AG04450 (cell line): ENCODE measurements around the gene MAN2B1. TPM values are rescaled to one million over a fixed set of nuclear protein-coding genes. Genes with fewer than 3 reads are reported as not detected.
A peak's percentile ranks its signal among the peaks of the same experiment; 100 is the strongest.

Experiments used
- CTCF ChIA-PET: fragments of 300-600, 350-600 bp; formaldehyde crosslinking; extraction: SDS; loops from one replicate; lab custom pipeline; 2022; ENCODE audit warnings: antibody characterized with exemption, inconsistent platforms; lab: Charles Lee
- POLR2A ChIA-PET: fragments of 350-600 bp; formaldehyde crosslinking; extraction: SDS; loops from one replicate; lab custom pipeline; 2021; ENCODE audit warnings: antibody characterized with exemption, inconsistent platforms; lab: Yijun Ruan, JAX
- DNase-seq: peaks from one replicate; pipeline ENCODE4 v3.0.0-alpha.2; 2011; ENCODE audit warnings: low read depth, low spot score
- H3K27ac ChIP-seq: one replicate; pipeline ENCODE4 v1.5.1; 2012; ENCODE audit warnings: low read depth, low read length, control low read depth
- H3K27me3 ChIP-seq: one replicate; pipeline ENCODE4 v1.6.0; 2012; ENCODE audit warnings: low read length; ENCODE audit not compliant: control insufficient read depth, insufficient read depth
- H3K4me3 ChIP-seq: 2 replicates; pipeline ENCODE4 v1.5.1; 2011; ENCODE audit warnings: mild to moderate bottlenecking, low read depth, low read length, control low read depth
- H3K9me3 ChIP-seq: 2 replicates; pipeline ENCODE4 v1.5.1; 2012; ENCODE audit warnings: low read length; ENCODE audit not compliant: control insufficient read depth, insufficient read depth
- polyA plus RNA-seq: library from polyadenylated mRNA; depleted of rRNA; stranded (reverse); fragments of >200 nt; gene quantifications from 2 replicates; pipeline ENCODE4 v1.2.3, GENCODE V29; 2011
- TF ChIP-seq, protein P1 (sequence below): IDR thresholded peaks from 2 replicates; pipeline ENCODE4 v1.5.1; 2011; ENCODE audit warnings: low read depth, low read length, control low read depth, inconsistent platforms

The MAN2B1 gene
- polyA plus RNA-seq, 1 experiment: 30.9 TPM

DNA sequence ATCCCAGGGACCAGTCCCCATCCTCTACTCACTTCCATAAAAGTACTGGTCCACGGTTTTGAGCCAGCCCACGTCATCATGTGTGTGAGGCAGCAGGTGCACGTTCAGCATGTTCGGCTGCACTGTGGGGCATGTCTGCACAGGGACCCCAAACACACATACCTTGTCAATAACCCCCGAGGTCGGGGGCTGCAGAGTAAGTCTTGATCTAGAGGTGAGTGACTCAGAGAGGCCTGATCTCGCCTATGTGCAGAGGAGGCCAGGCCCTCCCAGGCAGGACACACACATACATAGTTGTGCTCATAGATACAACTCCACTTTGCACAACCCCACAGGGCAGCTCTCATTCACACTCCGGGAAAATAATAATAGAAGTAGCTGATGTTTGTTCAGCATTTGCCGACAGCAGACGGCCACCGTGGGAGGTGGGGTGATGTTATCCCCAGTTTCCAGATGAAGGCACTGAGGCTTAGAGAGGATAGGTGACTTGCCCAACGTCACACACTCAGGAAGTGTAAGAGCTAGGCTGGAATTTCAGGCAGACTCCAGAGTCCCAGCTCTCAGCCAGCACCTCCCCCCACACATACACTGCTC is 774 bp downstream of the MAN2B1 start:
- CTCF ChIA-PET: interaction anchor here (1.1 to 1.6 kb wide), 3 partner anchors 26 to 102 kb away, joined by 3 to 5 read pairs (median 4); no protein-coding TSS in a partner anchor
- H3K9me3 ChIP-seq: no peaks in the 10 kb centered on the region; the same call in 1 of the 2 replicates

GRCh38 chr19:12665281-12665573 is 1.3 kb downstream of the MAN2B1 start:
- no peak overlapping the region for H3K27ac ChIP-seq
- H3K27me3 ChIP-seq: no peaks in the 10 kb centered on the region
- CTCF ChIA-PET: interaction anchor here (1.6 kb wide), 1 partner anchor 102 kb away, joined by 4 read pairs; no protein-coding TSS in a partner anchor
- POLR2A ChIA-PET: no interaction called here
- H3K9me3 ChIP-seq: no peaks in the 10 kb centered on the region; the same call in 1 of the 2 replicates
- no peak overlapping the region for H3K4me3 ChIP-seq
- no peak for DNase-seq
- TF ChIP-seq, protein P1, sequence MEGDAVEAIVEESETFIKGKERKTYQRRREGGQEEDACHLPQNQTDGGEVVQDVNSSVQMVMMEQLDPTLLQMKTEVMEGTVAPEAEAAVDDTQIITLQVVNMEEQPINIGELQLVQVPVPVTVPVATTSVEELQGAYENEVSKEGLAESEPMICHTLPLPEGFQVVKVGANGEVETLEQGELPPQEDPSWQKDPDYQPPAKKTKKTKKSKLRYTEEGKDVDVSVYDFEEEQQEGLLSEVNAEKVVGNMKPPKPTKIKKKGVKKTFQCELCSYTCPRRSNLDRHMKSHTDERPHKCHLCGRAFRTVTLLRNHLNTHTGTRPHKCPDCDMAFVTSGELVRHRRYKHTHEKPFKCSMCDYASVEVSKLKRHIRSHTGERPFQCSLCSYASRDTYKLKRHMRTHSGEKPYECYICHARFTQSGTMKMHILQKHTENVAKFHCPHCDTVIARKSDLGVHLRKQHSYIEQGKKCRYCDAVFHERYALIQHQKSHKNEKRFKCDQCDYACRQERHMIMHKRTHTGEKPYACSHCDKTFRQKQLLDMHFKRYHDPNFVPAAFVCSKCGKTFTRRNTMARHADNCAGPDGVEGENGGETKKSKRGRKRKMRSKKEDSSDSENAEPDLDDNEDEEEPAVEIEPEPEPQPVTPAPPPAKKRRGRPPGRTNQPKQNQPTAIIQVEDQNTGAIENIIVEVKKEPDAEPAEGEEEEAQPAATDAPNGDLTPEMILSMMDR: no peak

More for the DNA sequence above, 774 bp downstream of the MAN2B1 start:
- Histone ChIP-seq H3K4me3 (peak overlapping the region; percentile 85), H3K27ac (no peak overlapping the region), H3K27me3 (no peaks in the 10 kb centered on the region)
- TF ChIP-seq, protein P1: no peak
- POLR2A ChIA-PET: interaction anchor here (1.0 to 1.3 kb wide), 4 partner anchors 16 to 126 kb away, joined by 3 to 6 read pairs (median 4); partner anchors contain the start of genes DHPS, JUNB, ZNF490 and ZNF791
- DNase-seq: no peak

GRCh38 chr19:12664406-12665280 is 1.9 kb downstream of the MAN2B1 start:
- no peak overlapping the region for H3K27ac ChIP-seq
- TF ChIP-seq, protein P1: no peak
- no peak overlapping the region for H3K4me3 ChIP-seq
- DNase-seq: no peak
- H3K9me3 ChIP-seq: no peaks in the 10 kb centered on the region; the same call in 1 of the 2 replicates
- ChIA-PET CTCF (interaction anchor here (1.2 kb wide), 1 partner anchor 12 kb away, joined by 4 read pairs; no protein-coding TSS in a partner anchor), POLR2A (no interaction called here)
- no peaks in the 10 kb centered on the region for H3K27me3 ChIP-seq

GRCh38 chr19:12660980-12661379 is 5.6 kb downstream of the MAN2B1 start:
- CTCF ChIA-PET: interaction anchor here (0.6 kb wide), 1 partner anchor 11 kb away, joined by 3 read pairs; no protein-coding TSS in a partner anchor
- TF ChIP-seq, protein P1: no peak
- no peak for DNase-seq
- no peak overlapping the region for H3K27ac ChIP-seq
- H3K27me3 ChIP-seq: no peaks in the 10 kb centered on the region
- POLR2A ChIA-PET: no interaction called here
- H3K9me3 ChIP-seq: peaks cover 12% of the 10 kb centered on the region; the same call in 1 of the 2 replicates
- H3K4me3 ChIP-seq: no peak overlapping the region
